ENCODE data around the gene RMDN2.

- no peak for TF ChIP-seq CTCF (IDR thresholded peaks at IDR 0.05)
- no peak for TF ChIP-seq POLR2A (IDR thresholded peaks at IDR 0.05)
Measured at GRCh38 chr2:37971971-37972370, 46.9 kb downstream of the RMDN2 start.
